Smooth muscle cell (in vitro differentiated cells): ENCODE data around the gene GREM1. TPM values are rescaled to one million over a fixed set of nuclear protein-coding genes. Genes with fewer than 3 reads are reported as not detected.
A peak's percentile ranks its signal among the peaks of the same experiment; 100 is the strongest.

Source experiments
- DNase-seq: peaks from one replicate; lab custom pipeline; 2025; ENCODE audit not compliant: unreplicated experiment; lab: John Stamatoyannopoulos, UW
- H2AFZ ChIP-seq: fragments of 200-600 bp; sonication (generic); 2 replicates; pipeline ENCODE4 v1.6.0; 2016; ENCODE audit warnings: antibody characterized with exemption, low read depth, mild to moderate bottlenecking
- H3F3A ChIP-seq: fragments of 200-600 bp; sonication (generic); 2 replicates; pipeline ENCODE4 v1.6.0; 2017; ENCODE audit warnings: antibody characterized with exemption, low read depth
- H3K27ac ChIP-seq: fragments of 200-600 bp; sonication (generic); 2 replicates; pipeline ENCODE4 v1.5.1; 2016; ENCODE audit warnings: low read depth, mild to moderate bottlenecking
- H3K27me3 ChIP-seq: fragments of 200-600 bp; sonication (generic); 2 replicates; pipeline ENCODE4 v1.6.1; 2016; ENCODE audit warnings: low read depth, mild to moderate bottlenecking
- H3K36me3 ChIP-seq: fragments of 200-600 bp; sonication (generic); 2 replicates; pipeline ENCODE4 v1.5.1; 2016; ENCODE audit warnings: low read depth
- H3K4me1 ChIP-seq: fragments of 200-600 bp; sonication (generic); 2 replicates; pipeline ENCODE4 v1.5.1; 2016; ENCODE audit warnings: low read depth
- H3K4me2 ChIP-seq: fragments of 200-600 bp; sonication (generic); 2 replicates; pipeline ENCODE4 v1.6.0; 2016; ENCODE audit warnings: mild to moderate bottlenecking
- H3K4me3 ChIP-seq: fragments of 200-600 bp; sonication (generic); 2 replicates; pipeline ENCODE4 v1.5.1; 2016; ENCODE audit warnings: mild to moderate bottlenecking
- H3K79me2 ChIP-seq: fragments of 200-600 bp; sonication (generic); 2 replicates; pipeline ENCODE4 v1.6.0; 2016; ENCODE audit warnings: low read depth, mild to moderate bottlenecking
- H3K9ac ChIP-seq: fragments of 200-600 bp; sonication (generic); 2 replicates; pipeline ENCODE4 v1.6.0; 2016; ENCODE audit warnings: low read depth
- H3K9me3 ChIP-seq: fragments of 200-600 bp; sonication (generic); replicated peaks from 2 replicates; pipeline ENCODE4 v1.5.1; 2016; ENCODE audit warnings: low read depth
- H4K20me1 ChIP-seq: fragments of 200-600 bp; sonication (generic); 2 replicates; pipeline ENCODE4 v1.6.0; 2016; ENCODE audit warnings: low read depth
- CTCF ChIP-seq: fragments of 200-600 bp; sonication (generic); IDR thresholded peaks from 2 replicates; pipeline ENCODE4 v1.5.1; 2017; ENCODE audit warnings: borderline replicate concordance, mild to moderate bottlenecking, antibody characterized with exemption; ENCODE audit not compliant: insufficient read depth, poor library complexity, severe bottlenecking
- WGBS: methylation state at CpG from one replicate; pipeline ENCODE4 v1.1.7; 2016; ENCODE audit warnings: low lambda C conversion rate; 5-methylcytosine and 5-hydroxymethylcytosine counted together
- polyA plus RNA-seq: library from polyadenylated mRNA; unstranded; fragments of >200 nt; fragmentation: Nextera tagmentation; extraction: Ambion mirVana; gene quantifications from 2 replicates; pipeline ENCODE4 v1.2.1, GENCODE V29; 2016
- total RNA-seq: library from RNA; depleted of rRNA; stranded (reverse); fragments of >200 nt; gene quantifications from 2 replicates; pipeline ENCODE4 v1.2.3, GENCODE V29; 2014

The GREM1 gene
- total and polyA plus RNA-seq, 2 experiments from 2014 or later, result 57.4 to 80.1 TPM

- no peaks in the 10 kb centered on the region for H3K9me3 ChIP-seq
- TF ChIP-seq CTCF, result no peak
- H3K36me3 ChIP-seq, result no peaks in the 10 kb centered on the region
- no peak overlapping the region for H3K9ac ChIP-seq
- H3K27me3 ChIP-seq, result no peaks in the 10 kb centered on the region
- no peak for DNase-seq
- no peaks in the 10 kb centered on the region for H3K79me2 ChIP-seq
- no peaks in the 10 kb centered on the region for H4K20me1 ChIP-seq
- no peak overlapping the region for H3K4me3 ChIP-seq
- peak overlapping the region; percentile 61 for H3K4me2 ChIP-seq
- 86% methylated on average over 3 of the region's 3 CpGs for WGBS
- no peak overlapping the region for H3K27ac ChIP-seq
- H3K4me1 ChIP-seq, result peaks cover 13% of the 10 kb centered on the region
- H3F3A ChIP-seq, result no peaks in the 10 kb centered on the region
- peak overlapping the region; percentile 82 for H2AFZ ChIP-seq
These were observed 47.2 kb upstream of the GREM1 start for GRCh38 chr15:32670623-32671022.

- TF ChIP-seq CTCF, result no peak
- H4K20me1 ChIP-seq, result no peaks in the 10 kb centered on the region
- no peak overlapping the region for H3K4me2 ChIP-seq
- no peak overlapping the region for H2AFZ ChIP-seq
- no peaks in the 10 kb centered on the region for H3F3A ChIP-seq
- peaks cover 13% of the 10 kb centered on the region for H3K4me1 ChIP-seq
- WGBS, result 94% methylated on average over 29 of the region's 29 CpGs
- no peak overlapping the region for H3K27ac ChIP-seq
- no peak overlapping the region for H3K9ac ChIP-seq
- no peak overlapping the region for H3K4me3 ChIP-seq
- no peaks in the 10 kb centered on the region for H3K36me3 ChIP-seq
- H3K9me3 ChIP-seq, result no peaks in the 10 kb centered on the region
- no peak for DNase-seq
- H3K27me3 ChIP-seq, result no peaks in the 10 kb centered on the region
- no peaks in the 10 kb centered on the region for H3K79me2 ChIP-seq
These were observed 46.2 kb upstream of the GREM1 start for GRCh38 chr15:32671339-32672325.

- no peak overlapping the region for H3K4me3 ChIP-seq
These were observed 43.1 kb upstream of the GREM1 start for GRCh38 chr15:32674681-32675080.

More at GRCh38 chr15:32674681-32675080, 43.1 kb upstream of the GREM1 start:
- no peaks in the 10 kb centered on the region for H3K27me3 ChIP-seq
- no peaks in the 10 kb centered on the region for H4K20me1 ChIP-seq
- WGBS, result 95% methylated on average over 2 of the region's 2 CpGs
- H3K27ac ChIP-seq, result no peak overlapping the region
- no peak overlapping the region for H3K9ac ChIP-seq
- no peaks in the 10 kb centered on the region for H3K79me2 ChIP-seq
- H3K4me2 ChIP-seq, result no peak overlapping the region
- TF ChIP-seq CTCF, result no peak
- no peak overlapping the region for H2AFZ ChIP-seq
- DNase-seq, result no peak
- peaks cover 18% of the 10 kb centered on the region for H3K4me1 ChIP-seq
- no peaks in the 10 kb centered on the region for H3K9me3 ChIP-seq
- no peaks in the 10 kb centered on the region for H3F3A ChIP-seq
- H3K36me3 ChIP-seq, result no peaks in the 10 kb centered on the region
